Keratinocyte (primary cell): Measurements from ENCODE around the gene PVR. TPM values are rescaled to one million over a fixed set of nuclear protein-coding genes. Genes with fewer than 3 reads are reported as not detected.

Experiments
- DNase-seq: peaks from one replicate; pipeline ENCODE4 v3.0.0-alpha.2; 2011; ENCODE audit warnings: low read depth, missing footprints, low spot score
- FAIRE-seq: peaks from 2 replicates; lab custom pipeline; 2011; peaks lifted over from hg19 to GRCh38; lab: Jason Lieb, UNC
- H2AFZ ChIP-seq: 2 replicates; pipeline ENCODE4 v1.6.0; 2012; ENCODE audit warnings: low read length, control low read depth, inconsistent platforms; ENCODE audit not compliant: control insufficient read depth
- H3K27ac ChIP-seq: 2 replicates; pipeline ENCODE4 v1.5.1; 2011; ENCODE audit warnings: low read length; ENCODE audit not compliant: control insufficient read depth, insufficient read depth
- H3K27me3 ChIP-seq: 3 replicates; pipeline ENCODE4 v1.6.0; 2011; ENCODE audit warnings: low read length; ENCODE audit not compliant: control insufficient read depth, insufficient read depth; ENCODE audit errors: extremely low read depth
- H3K36me3 ChIP-seq, 2 experiments: 2 replicates in 1 of 2; 3 replicates in 1 of 2; pipeline ENCODE4 v1.5.1; 2011; ENCODE audit warnings: low read length in 2 of 2, mild to moderate bottlenecking in 1 of 2; ENCODE audit not compliant: control insufficient read depth in 2 of 2, insufficient read depth in 2 of 2; ENCODE audit errors: extremely low read depth in 1 of 2
- H3K4me1 ChIP-seq: 3 replicates; pipeline ENCODE4 v1.5.1; 2011; ENCODE audit warnings: low read length; ENCODE audit not compliant: control insufficient read depth, insufficient read depth; ENCODE audit errors: extremely low read depth
- H3K4me2 ChIP-seq: 3 replicates; pipeline ENCODE4 v1.6.0; 2011; ENCODE audit warnings: low read depth, low read length; ENCODE audit not compliant: control insufficient read depth, insufficient read depth; ENCODE audit errors: extremely low read depth
- H3K4me3 ChIP-seq, 3 experiments: fragments of 200-600 bp in 1 of 3; sonication (generic) in 1 of 3; 2 replicates in 2 of 3; 3 replicates in 1 of 3; pipeline ENCODE4 v1.5.1; 2011 to 2016; ENCODE audit warnings: low read length in 3 of 3, mild to moderate bottlenecking in 3 of 3, control low read depth in 2 of 3, inconsistent platforms in 1 of 3, low read depth in 1 of 3, mixed read lengths in 1 of 3, mixed run types in 1 of 3, moderate library complexity in 1 of 3; ENCODE audit not compliant: control insufficient read depth in 2 of 3, insufficient read depth in 2 of 3; ENCODE audit errors: extremely low read depth in 1 of 3
- H3K79me2 ChIP-seq: 2 replicates; pipeline ENCODE4 v1.6.0; 2012; ENCODE audit warnings: low read length; ENCODE audit not compliant: control insufficient read depth, insufficient read depth
- H3K9ac ChIP-seq: 3 replicates; pipeline ENCODE4 v1.6.0; 2011; ENCODE audit warnings: low read length; ENCODE audit not compliant: control insufficient read depth, insufficient read depth; ENCODE audit errors: extremely low read depth
- H3K9me1 ChIP-seq: 3 replicates; pipeline ENCODE4 v1.6.0; 2011; ENCODE audit warnings: low read length; ENCODE audit not compliant: control insufficient read depth, insufficient read depth; ENCODE audit errors: extremely low read depth
- H3K9me3 ChIP-seq: 2 replicates; pipeline ENCODE4 v1.5.1; 2012; ENCODE audit warnings: low read depth, low read length; ENCODE audit not compliant: control insufficient read depth
- H4K20me1 ChIP-seq: 3 replicates; pipeline ENCODE4 v1.6.0; 2011; ENCODE audit warnings: low read length; ENCODE audit not compliant: control insufficient read depth, insufficient read depth; ENCODE audit errors: extremely low read depth
- EZH2 ChIP-seq: IDR thresholded peaks from one replicate; pipeline ENCODE4 v1.6.1; 2012; ENCODE audit warnings: inconsistent platforms, mild to moderate bottlenecking, low read length, moderate library complexity
- dilution Hi-C: fragments of 300-500 bp; cut with MboI; formaldehyde crosslinking; loops from one replicate; pipeline ENCODE4 v1.7.0; 2020; ENCODE audit warnings: low sequenced_read_pairs; ENCODE audit not compliant: extremely low pct_ligation_motif_present
- polyA plus RNA-seq, 5 experiments: library from polyadenylated mRNA; depleted of rRNA in 3 of 5; stranded (reverse) in 3 of 5; stranded (forward) in 1 of 5; unstranded in 1 of 5; fragments of >200 nt; gene quantifications; 1 replicate in 1 of 5; 2 replicates in 3 of 5; 3 replicates in 1 of 5; pipeline versions ENCODE4 v1.2.1 to v1.2.3, GENCODE V29; 2011 to 2012; ENCODE audit warnings: missing spikeins in 2 of 5, low read depth in 1 of 5, low replicate concordance in 1 of 5
- TF ChIP-seq, protein P1 (sequence below), 3 experiments: IDR thresholded peaks in 1 of 3; conservative IDR thresholded peaks in 1 of 3; optimal IDR thresholded peaks in 1 of 3; 2 replicates in 2 of 3; 3 replicates in 1 of 3; pipeline versions ENCODE3 to v1.5.1; 2011; ENCODE audit warnings: low read length in 3 of 3, mild to moderate bottlenecking in 3 of 3, moderate library complexity in 2 of 3, control low read depth in 1 of 3, inconsistent platforms in 1 of 3; ENCODE audit not compliant: insufficient read depth in 2 of 3; ENCODE audit errors: extremely low read depth in 1 of 3

The PVR gene
- polyA plus RNA-seq, 1 donor (not counting 4 experiments of a cell fraction or from before 2014, with no cell fraction given) = 48.1 TPM

DNA sequence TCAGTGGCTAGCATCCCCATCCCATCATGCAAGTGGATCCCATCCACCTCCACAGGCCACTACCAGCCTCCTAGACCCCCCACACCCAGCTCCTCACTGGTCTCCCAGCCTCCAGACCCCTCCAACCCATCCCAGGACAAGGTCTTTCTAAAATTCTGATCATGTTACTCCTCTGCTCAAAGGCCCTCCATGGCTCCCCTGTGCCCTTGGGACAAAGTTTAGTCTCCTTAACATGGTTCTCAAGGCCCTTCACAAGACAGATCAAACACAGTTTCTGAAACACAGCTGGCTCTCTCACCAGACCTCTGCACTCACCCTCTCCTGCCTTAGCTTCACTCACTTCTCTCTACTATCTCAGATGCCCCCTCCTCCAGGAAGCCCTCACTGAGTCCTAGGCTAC lies 36.8 kb downstream of the PVR start:
- H2AFZ ChIP-seq = no peak overlapping the region
- dilution Hi-C loops = no loop called here
- H4K20me1 ChIP-seq = no peaks in the 10 kb centered on the region
- H3K36me3 ChIP-seq = peaks cover 0 to 5% of the 10 kb centered on the region in 2 experiments
- no peaks in the 10 kb centered on the region for H3K79me2 ChIP-seq
- no peaks in the 10 kb centered on the region for H3K27me3 ChIP-seq
- peaks cover 21% of the 10 kb centered on the region for H3K4me1 ChIP-seq
- FAIRE-seq (no peak), DNase-seq (no peak)
- no peaks in the 10 kb centered on the region for H3K9me1 ChIP-seq
- no peaks in the 10 kb centered on the region for H3K9me3 ChIP-seq
- no peak overlapping the region for H3K27ac ChIP-seq
- H3K4me3 ChIP-seq = no peak overlapping the region
- no peak overlapping the region for H3K9ac ChIP-seq
- H3K4me2 ChIP-seq = no peak overlapping the region
- TF ChIP-seq, protein P1, sequence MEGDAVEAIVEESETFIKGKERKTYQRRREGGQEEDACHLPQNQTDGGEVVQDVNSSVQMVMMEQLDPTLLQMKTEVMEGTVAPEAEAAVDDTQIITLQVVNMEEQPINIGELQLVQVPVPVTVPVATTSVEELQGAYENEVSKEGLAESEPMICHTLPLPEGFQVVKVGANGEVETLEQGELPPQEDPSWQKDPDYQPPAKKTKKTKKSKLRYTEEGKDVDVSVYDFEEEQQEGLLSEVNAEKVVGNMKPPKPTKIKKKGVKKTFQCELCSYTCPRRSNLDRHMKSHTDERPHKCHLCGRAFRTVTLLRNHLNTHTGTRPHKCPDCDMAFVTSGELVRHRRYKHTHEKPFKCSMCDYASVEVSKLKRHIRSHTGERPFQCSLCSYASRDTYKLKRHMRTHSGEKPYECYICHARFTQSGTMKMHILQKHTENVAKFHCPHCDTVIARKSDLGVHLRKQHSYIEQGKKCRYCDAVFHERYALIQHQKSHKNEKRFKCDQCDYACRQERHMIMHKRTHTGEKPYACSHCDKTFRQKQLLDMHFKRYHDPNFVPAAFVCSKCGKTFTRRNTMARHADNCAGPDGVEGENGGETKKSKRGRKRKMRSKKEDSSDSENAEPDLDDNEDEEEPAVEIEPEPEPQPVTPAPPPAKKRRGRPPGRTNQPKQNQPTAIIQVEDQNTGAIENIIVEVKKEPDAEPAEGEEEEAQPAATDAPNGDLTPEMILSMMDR (optimal IDR thresholded peaks at IDR 0.05 in 1 of 3, IDR thresholded peaks at IDR 0.05 in 1 of 3, conservative IDR thresholded peaks at IDR 0.05 in 1 of 3; ENCODE audit: extremely low read depth in 1 of 3, insufficient read depth in 2 of 3, low read length in 3 of 3) = no peak
- TF ChIP-seq EZH2 = no peak

DNA sequence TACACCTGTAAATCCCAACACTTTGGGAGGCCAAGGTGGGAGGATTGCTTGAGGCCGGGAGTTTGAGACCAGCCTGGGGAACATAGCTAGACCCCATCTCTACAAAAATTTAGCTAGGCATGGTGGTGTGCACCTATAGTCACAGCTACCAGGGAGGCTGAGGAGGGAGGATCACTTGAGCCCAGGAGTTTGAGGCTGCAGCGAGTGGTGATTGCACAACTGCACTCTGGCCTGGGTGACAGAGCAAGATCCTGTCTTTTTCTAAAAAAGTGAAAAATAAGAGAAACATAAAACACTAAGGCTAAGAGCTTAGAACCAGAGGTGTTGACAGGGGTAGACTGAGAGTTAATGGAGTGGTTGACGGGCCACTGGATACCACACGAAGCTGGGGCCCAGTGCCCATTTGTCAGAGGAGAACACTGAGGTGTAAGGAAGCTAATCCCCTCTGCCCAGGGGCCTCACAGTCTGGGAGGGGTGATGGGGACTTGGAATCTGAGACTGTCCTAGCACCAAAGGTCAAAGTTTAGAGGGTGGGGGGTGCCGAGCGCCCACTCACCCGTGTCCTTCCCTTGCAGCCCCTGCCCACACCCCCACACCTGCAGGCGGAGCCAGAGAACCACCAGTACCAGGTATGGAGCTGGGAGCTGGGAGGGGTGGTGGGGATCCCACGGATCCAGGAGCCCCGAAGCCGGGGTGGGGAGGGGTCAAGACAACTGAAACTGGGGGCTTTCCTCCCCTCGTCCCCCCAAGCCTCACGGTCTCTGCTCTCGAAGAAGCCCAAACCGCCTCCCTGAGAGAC lies 38.5 kb downstream of the PVR start:
- Histone ChIP-seq H3K27me3 (no peaks in the 10 kb centered on the region), H3K9me3 (no peaks in the 10 kb centered on the region), H3K4me2 (no peak overlapping the region), H2AFZ (no peak overlapping the region), H3K9ac (no peak overlapping the region), H3K4me3 (no peak overlapping the region), H4K20me1 (no peaks in the 10 kb centered on the region), H3K27ac (no peak overlapping the region), H3K79me2 (no peaks in the 10 kb centered on the region), H3K4me1 (peaks cover 16% of the 10 kb centered on the region), H3K9me1 (no peaks in the 10 kb centered on the region), H3K36me3 (peaks cover 0 to 5% of the 10 kb centered on the region in 2 experiments)
- TF ChIP-seq, protein P1 (optimal IDR thresholded peaks at IDR 0.05 in 1 of 3, IDR thresholded peaks at IDR 0.05 in 1 of 3, conservative IDR thresholded peaks at IDR 0.05 in 1 of 3; ENCODE audit: extremely low read depth in 1 of 3, insufficient read depth in 2 of 3, low read length in 3 of 3) = no peak
- no peak for TF ChIP-seq EZH2
- no peak for FAIRE-seq
- dilution Hi-C loops = no loop called here
- no peak for DNase-seq
